GM12878 (cell line): ENCODE results near the gene PRF1.

Experiments used
- BCLAF1 ChIP-seq: fragments of 450-650 bp; IDR thresholded peaks from 2 replicates; pipeline ENCODE4 v1.6.1; 2017; ENCODE audit warnings: antibody characterized with exemption, mild to moderate bottlenecking, moderate library complexity
- BMI1 ChIP-seq: fragments of 450-650 bp; IDR thresholded peaks from 2 replicates; pipeline ENCODE4 v1.6.1; 2016; ENCODE audit warnings: mild to moderate bottlenecking, moderate library complexity, borderline replicate concordance
- CHD4 ChIP-seq: fragments of 200-600 bp; sonication (generic); IDR thresholded peaks from 2 replicates; pipeline ENCODE4 v1.6.1; 2016; ENCODE audit warnings: mild to moderate bottlenecking
- CTCF ChIP-seq, 3 experiments: IDR thresholded peaks in 2 of 3; conservative IDR thresholded peaks in 1 of 3; 2 replicates each; pipeline ENCODE4 v1.5.1; 2011; ENCODE audit warnings: low read depth in 3 of 3, low read length in 3 of 3, mild to moderate bottlenecking in 3 of 3, control low read depth in 2 of 3, moderate library complexity in 2 of 3, inconsistent platforms in 1 of 3, mixed read lengths in 1 of 3; ENCODE audit not compliant: control insufficient read depth in 2 of 3, insufficient read depth in 1 of 3; ENCODE audit errors: extremely low read depth in 1 of 3
- EP300 ChIP-seq, 2 experiments: fragments of 150-350 bp in 1 of 2; IDR thresholded peaks; 2 replicates each; pipeline ENCODE4 v1.6.1; 2011 to 2012; ENCODE audit warnings: low read depth in 2 of 2, low read length in 2 of 2, borderline replicate concordance in 1 of 2, improper control_type of control experiment in 1 of 2, inconsistent platforms in 1 of 2; ENCODE audit not compliant: control insufficient read depth in 1 of 2
- EZH2 ChIP-seq: IDR thresholded peaks from 2 replicates; pipeline ENCODE4 v1.6.1; 2012; ENCODE audit warnings: low read depth, mild to moderate bottlenecking, control low read depth, inconsistent platforms, low read length, borderline replicate concordance; ENCODE audit not compliant: control insufficient read depth
- JUNB ChIP-seq: IDR thresholded peaks from 2 replicates; pipeline ENCODE4 v1.6.1; 2016; ENCODE audit warnings: antibody characterized with exemption, mild to moderate bottlenecking
- MXI1 ChIP-seq: fragments of 150-350 bp; IDR thresholded peaks from 2 replicates; pipeline ENCODE4 v1.6.1; 2011; ENCODE audit warnings: low read depth, mild to moderate bottlenecking, inconsistent platforms, low read length, improper control_type of control experiment
- NBN ChIP-seq: fragments of 450-650 bp; IDR thresholded peaks from 2 replicates; pipeline ENCODE4 v1.6.1; 2016
- NFYB ChIP-seq: IDR thresholded peaks from 2 replicates; pipeline ENCODE4 v1.6.1; 2011; ENCODE audit warnings: low read depth, mild to moderate bottlenecking, low read length, improper control_type of control experiment, moderate library complexity; ENCODE audit not compliant: insufficient read depth
- NKRF ChIP-seq: fragments of 450-650 bp; conservative IDR thresholded peaks from 2 replicates; pipeline ENCODE4 v1.6.1; 2017; ENCODE audit warnings: mild to moderate bottlenecking, moderate library complexity
- NR2C1 ChIP-seq: fragments of 450-650 bp; IDR thresholded peaks from 2 replicates; pipeline ENCODE4 v1.6.1; 2017; ENCODE audit warnings: antibody characterized with exemption, mild to moderate bottlenecking, moderate library complexity
- POLR2AphosphoS5 ChIP-seq: IDR thresholded peaks from 2 replicates; pipeline ENCODE4 v1.6.1; 2011; ENCODE audit warnings: mild to moderate bottlenecking, low read length, inconsistent platforms
- ZNF24 ChIP-seq: fragments of 450-650 bp; IDR thresholded peaks from 2 replicates; pipeline ENCODE4 v1.6.1; 2017; ENCODE audit warnings: antibody characterized with exemption, mild to moderate bottlenecking

GRCh38 chr10:70629338-70629737, 26.8 kb upstream of the PRF1 start:
- TF ChIP-seq NKRF (no peak), EZH2 (no peak), CTCF (IDR thresholded peaks at IDR 0.05 in 2 of 3, conservative IDR thresholded peaks at IDR 0.05 in 1 of 3; ENCODE audit: control insufficient read depth in 2 of 3, extremely low read depth in 1 of 3, insufficient read depth in 1 of 3, low read depth in 3 of 3, low read length in 3 of 3) (no peak), NR2C1 (no peak), NBN (no peak), BCLAF1 (no peak), NFYB (no peak), POLR2AphosphoS5 (no peak), ZNF24 (no peak), BMI1 (no peak), MXI1 (no peak), CHD4 (no peak), JUNB (no peak), EP300 (IDR thresholded peaks at IDR 0.05; ENCODE audit: borderline replicate concordance in 1 of 2, control insufficient read depth in 1 of 2, low read depth in 2 of 2, low read length in 2 of 2) (no peak)
